Muscle layer of duodenum (tissue), 2 donors: ENCODE measurements around the gene FLG.
"Not testable (repeated sequence)": the region's sequence is repeated elsewhere in the genome, so short reads cannot be mapped to it uniquely, and the experiment has no call there.

Experiments used
- H3K27ac ChIP-seq: one replicate; pipeline ENCODE4 v1.7.0; 2013; ENCODE audit warnings: mild to moderate bottlenecking, low read length
- H3K27me3 ChIP-seq: one replicate; pipeline ENCODE4 v1.7.0; 2013; ENCODE audit warnings: low read depth, mild to moderate bottlenecking, control low read depth, low read length
- H3K36me3 ChIP-seq, 2 donors: one replicate each; pipeline ENCODE4 v1.7.0; 2013; ENCODE audit warnings: low read length in 2 of 2, control low read depth in 1 of 2, mild to moderate bottlenecking in 1 of 2; ENCODE audit not compliant: insufficient read depth in 2 of 2, control insufficient read depth in 1 of 2
- H3K4me1 ChIP-seq, 2 donors: one replicate each; pipeline ENCODE4 v1.7.0; 2013; ENCODE audit warnings: low read length in 2 of 2, mild to moderate bottlenecking in 2 of 2, control low read depth in 1 of 2, moderate library complexity in 1 of 2; ENCODE audit not compliant: insufficient read depth in 2 of 2, control insufficient read depth in 1 of 2
- H3K4me3 ChIP-seq, 2 donors: one replicate each; pipeline ENCODE4 v1.7.0; 2013; ENCODE audit warnings: low read length in 2 of 2, low read depth in 1 of 2, mild to moderate bottlenecking in 1 of 2
- H3K9me3 ChIP-seq, 2 donors: one replicate each; pipeline ENCODE4 v1.7.0; 2013; ENCODE audit warnings: low read length in 2 of 2, control low read depth in 1 of 2, mild to moderate bottlenecking in 1 of 2; ENCODE audit not compliant: control insufficient read depth in 1 of 2
- donor health status: healthy.

Gene FLG

GRCh38 chr1:152256394-152256793, 68.6 kb downstream of the FLG start:
- Histone ChIP-seq H3K36me3 (peaks cover 5 to 17% of the 10 kb centered on the region in 2 donors), H3K9me3 (peaks cover 0 to 15% of the 10 kb centered on the region in 2 donors)
- H3K27ac ChIP-seq, H3K4me1 ChIP-seq, H3K27me3 ChIP-seq, H3K4me3 ChIP-seq: not testable (repeated sequence)
